Osteocyte (in vitro differentiated cells): ENCODE measurements around the gene ASMT. TPM values are rescaled to one million over a fixed set of nuclear protein-coding genes. Genes with fewer than 3 reads are reported as not detected.
A peak's percentile ranks its signal among the peaks of the same experiment; 100 is the strongest.
"Not testable (repeated sequence)": the region's sequence is repeated elsewhere in the genome, so short reads cannot be mapped to it uniquely, and the experiment has no call there.

Source experiments
- DNase-seq: peaks from one replicate; pipeline ENCODE4 v3.0.0; 2021; ENCODE audit warnings: mixed read lengths; ENCODE audit not compliant: unreplicated experiment; ENCODE audit errors: extremely low spot score
- H3K27ac Mint-ChIP-seq: one replicate; pipeline ENCODE4 v1.8.0; 2021; ENCODE audit warnings: mild to moderate bottlenecking, mixed read lengths; ENCODE audit not compliant: unreplicated experiment
- H3K27me3 Mint-ChIP-seq: one replicate; pipeline ENCODE4 v1.8.0; 2021; ENCODE audit warnings: mixed read lengths; ENCODE audit not compliant: unreplicated experiment
- H3K36me3 Mint-ChIP-seq: one replicate; pipeline ENCODE4 v1.8.0; 2021; ENCODE audit warnings: mixed read lengths; ENCODE audit not compliant: unreplicated experiment
- H3K4me1 Mint-ChIP-seq: one replicate; pipeline ENCODE4 v1.8.0; 2021; ENCODE audit warnings: mixed read lengths; ENCODE audit not compliant: unreplicated experiment
- H3K4me3 Mint-ChIP-seq: one replicate; pipeline ENCODE4 v1.8.0; 2021; ENCODE audit warnings: mild to moderate bottlenecking, moderate library complexity, mixed read lengths; ENCODE audit not compliant: unreplicated experiment
- H3K9me3 Mint-ChIP-seq: one replicate; pipeline ENCODE4 v1.8.0; 2021; ENCODE audit warnings: mixed read lengths; ENCODE audit not compliant: unreplicated experiment
- CTCF ChIP-seq: fragments of 200-600 bp; sonication (generic); IDR thresholded peaks from 2 replicates; pipeline ENCODE4 v1.5.0; 2021; ENCODE audit warnings: antibody characterized with exemption, mild to moderate bottlenecking, moderate library complexity
- long read RNA-seq: library from polyadenylated mRNA; unstranded; transcript quantifications from one replicate; pipeline ENCODE4 v2.0.0, GENCODE V29; 2021
- total RNA-seq: library from RNA; stranded (reverse); gene quantifications from 2 replicates; pipeline ENCODE4 v1.2.1, GENCODE V29; 2021

Gene ASMT, protein sequence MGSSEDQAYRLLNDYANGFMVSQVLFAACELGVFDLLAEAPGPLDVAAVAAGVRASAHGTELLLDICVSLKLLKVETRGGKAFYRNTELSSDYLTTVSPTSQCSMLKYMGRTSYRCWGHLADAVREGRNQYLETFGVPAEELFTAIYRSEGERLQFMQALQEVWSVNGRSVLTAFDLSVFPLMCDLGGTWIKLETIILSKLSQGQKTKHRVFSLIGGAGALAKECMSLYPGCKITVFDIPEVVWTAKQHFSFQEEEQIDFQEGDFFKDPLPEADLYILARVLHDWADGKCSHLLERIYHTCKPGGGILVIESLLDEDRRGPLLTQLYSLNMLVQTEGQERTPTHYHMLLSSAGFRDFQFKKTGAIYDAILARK
- not detected in 2 replicates for total RNA-seq
- long read RNA-seq, result 0 reads

DNA sequence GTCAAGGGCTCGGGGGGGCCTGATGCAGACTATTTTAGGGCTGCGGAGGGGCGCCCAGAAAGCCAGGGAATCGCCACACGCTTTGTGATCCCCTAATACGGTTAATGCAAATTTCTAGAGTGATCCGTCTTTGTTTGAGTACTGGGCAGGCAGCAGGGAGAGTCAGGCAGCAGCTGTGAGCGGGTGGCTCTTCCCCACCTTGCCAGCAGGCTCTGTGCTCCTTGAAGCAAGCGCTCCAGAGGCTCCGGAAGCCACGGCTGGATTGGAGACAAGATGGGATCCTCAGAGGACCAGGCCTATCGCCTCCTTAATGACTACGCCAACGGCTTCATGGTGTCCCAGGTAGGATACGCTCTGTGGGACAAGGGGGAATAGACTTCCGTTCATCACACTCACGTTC, at the start of gene ASMT:
Gene ASMT, plus strand, starts transcription at position 133 of the 400 bp plus-strand sequence. Its CDS starts 141 bp downstream, at position 274.
- no peak for TF ChIP-seq CTCF
- Mint-ChIP-seq H3K27ac (no peak within 1 kb of the TSS), H3K27me3 (no peaks in the 10 kb centered on the region), H3K4me1 (no peaks in the 10 kb centered on the region), H3K4me3 (no peak within 1 kb of the TSS), H3K9me3 (no peaks in the 10 kb centered on the region), H3K36me3 (no peaks in the 10 kb centered on the region)
- DNase-seq, result no peak

- peak; percentile 74 for DNase-seq
- not testable (repeated sequence) for H3K27me3 Mint-ChIP-seq, H3K27ac Mint-ChIP-seq, H3K4me3 Mint-ChIP-seq, H3K9me3 Mint-ChIP-seq, H3K36me3 Mint-ChIP-seq, H3K4me1 Mint-ChIP-seq
Observed at GRCh38 chrX:1574181-1574580, 40.7 kb upstream of the ASMT start.

GRCh38 chrX:1576201-1576992, 38.5 kb upstream of the ASMT start:
- Mint-ChIP-seq H3K4me3 (no peak overlapping the region), H3K4me1 (no peaks in the 10 kb centered on the region), H3K27ac (no peak overlapping the region), H3K9me3 (no peaks in the 10 kb centered on the region), H3K27me3 (no peaks in the 10 kb centered on the region), H3K36me3 (no peaks in the 10 kb centered on the region)
- no peak for TF ChIP-seq CTCF
- peak; percentile 76 for DNase-seq

GRCh38 chrX:1577845-1578244, 37.0 kb upstream of the ASMT start:
- Mint-ChIP-seq H3K27me3 (no peaks in the 10 kb centered on the region), H3K27ac (no peak overlapping the region), H3K36me3 (no peaks in the 10 kb centered on the region), H3K9me3 (no peaks in the 10 kb centered on the region), H3K4me3 (no peak overlapping the region), H3K4me1 (no peaks in the 10 kb centered on the region)
- TF ChIP-seq CTCF, result no peak
- DNase-seq, result peak; percentile 10

DNA sequence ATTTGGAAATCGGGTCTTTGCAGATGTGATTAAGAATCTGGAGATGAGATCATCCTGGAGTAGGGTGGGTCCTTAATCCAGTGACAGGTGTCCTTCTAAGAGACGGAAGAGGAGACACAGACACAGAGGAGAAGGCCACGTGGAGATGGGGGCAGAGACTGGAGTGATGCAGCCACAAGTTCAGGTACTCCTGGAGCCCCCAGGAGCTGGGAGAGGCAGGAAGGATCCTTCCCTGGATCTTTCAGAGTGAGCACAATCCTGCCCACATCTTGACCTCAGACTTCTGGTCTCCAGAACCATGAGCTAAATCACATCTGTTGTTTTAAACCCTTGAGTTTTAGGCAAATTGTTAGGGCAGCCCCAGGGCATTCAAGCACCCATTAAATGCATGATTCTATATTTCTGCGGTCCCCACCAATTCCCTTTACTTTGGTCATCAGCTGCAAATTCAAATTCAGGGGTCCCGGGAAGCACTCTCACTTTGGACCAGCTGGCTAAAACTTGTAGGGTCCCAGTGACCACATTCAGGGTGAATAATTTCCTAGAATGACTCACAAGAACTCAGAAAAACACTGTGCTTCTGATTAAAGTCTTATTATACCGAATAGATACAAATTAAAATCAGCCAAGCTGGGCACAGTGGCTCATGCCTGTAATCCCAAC, 36.2 kb upstream of the ASMT start:
- H3K27ac Mint-ChIP-seq, result no peak overlapping the region
- H3K27me3 Mint-ChIP-seq, result no peaks in the 10 kb centered on the region
- no peak overlapping the region for H3K4me3 Mint-ChIP-seq
- peak; percentile 23 for DNase-seq
- no peaks in the 10 kb centered on the region for H3K36me3 Mint-ChIP-seq
- H3K4me1 Mint-ChIP-seq, result no peaks in the 10 kb centered on the region
- no peaks in the 10 kb centered on the region for H3K9me3 Mint-ChIP-seq
- no peak for TF ChIP-seq CTCF
